H1 (cell line): ENCODE data around the gene CEP70. TPM values are rescaled to one million over a fixed set of nuclear protein-coding genes. Genes with fewer than 3 reads are reported as not detected.
"Not testable (repeated sequence)": the region's sequence is repeated elsewhere in the genome, so short reads cannot be mapped to it uniquely, and the experiment has no call there.

ENCODE experiments used
- CTCF ChIA-PET: fragments of 300-600 bp; sonication (Branson Sonifier 250); formaldehyde crosslinking; loops from one replicate; lab custom pipeline; 2021; ENCODE audit not compliant: partially characterized antibody; lab: Charles Lee
- POLR2A ChIA-PET: fragments of 300-600 bp; sonication (Branson Sonifier 250); formaldehyde crosslinking; loops from one replicate; lab custom pipeline; 2021; ENCODE audit warnings: inconsistent platforms; ENCODE audit not compliant: partially characterized antibody; lab: Charles Lee
- DNase-seq, 2 experiments: peaks; one replicate each; pipeline versions ENCODE4 v3.0.0 to v3.0.0-alpha.2; 2010 to 2022; ENCODE audit warnings: low spot score in 2 of 2, low read depth in 1 of 2, mixed read lengths in 1 of 2
- FAIRE-seq: peaks from 2 replicates; lab custom pipeline; 2011; peaks lifted over from hg19 to GRCh38; lab: Jason Lieb, UNC
- H2AFZ ChIP-seq: 2 replicates; pipeline ENCODE4 v1.8.1; 2012; ENCODE audit warnings: low read length, inconsistent platforms
- H2AK5ac ChIP-seq: 2 replicates; pipeline ENCODE4 v1.6.1; 2013; ENCODE audit warnings: low read depth, low read length
- H2BK120ac ChIP-seq: replicated peaks from 2 replicates; pipeline ENCODE3; 2013; ENCODE audit warnings: low read depth, low read length, inconsistent platforms
- H2BK12ac ChIP-seq: 2 replicates; pipeline ENCODE4 v1.6.1; 2013; ENCODE audit warnings: low read depth, low read length
- H2BK15ac ChIP-seq: 2 replicates; pipeline ENCODE4 v1.6.1; 2013; ENCODE audit warnings: low read length
- H2BK20ac ChIP-seq: 2 replicates; pipeline ENCODE4 v1.6.1; 2013; ENCODE audit warnings: low read length
- H2BK5ac ChIP-seq: 2 replicates; pipeline ENCODE4 v1.6.1; 2013; ENCODE audit warnings: low read depth, low read length
- H3K14ac ChIP-seq: 2 replicates; pipeline ENCODE4 v1.6.1; 2013; ENCODE audit warnings: inconsistent platforms; ENCODE audit not compliant: insufficient read length
- H3K18ac ChIP-seq: 2 replicates; pipeline ENCODE4 v1.6.1; 2013; ENCODE audit warnings: low read length; ENCODE audit errors: extremely low read depth
- H3K23ac ChIP-seq: 2 replicates; pipeline ENCODE4 v1.6.1; 2013; ENCODE audit warnings: inconsistent platforms; ENCODE audit not compliant: insufficient read length
- H3K23me2 ChIP-seq: 2 replicates; pipeline ENCODE4 v1.6.1; 2013; ENCODE audit warnings: low read depth, low read length
- H3K27ac ChIP-seq: 2 replicates; pipeline ENCODE4 v1.6.1; 2011; ENCODE audit warnings: low read depth, low read length, inconsistent platforms
- H3K27me3 ChIP-seq, 4 experiments: replicated peaks in 1 of 4; 1 replicate in 1 of 4; 2 replicates in 3 of 4; pipeline versions ENCODE4 v1.6.1 to v1.8.1; 2011 to 2013; ENCODE audit warnings: low read length in 3 of 4, mild to moderate bottlenecking in 3 of 4, inconsistent platforms in 2 of 4, mixed read lengths in 2 of 4, moderate library complexity in 1 of 4; ENCODE audit not compliant: control insufficient read depth in 3 of 4, insufficient read depth in 3 of 4; ENCODE audit errors: extremely low read depth in 1 of 4
- H3K36me3 ChIP-seq, 4 experiments: 2 replicates each; pipeline versions ENCODE4 v1.6.1 to v1.8.1; 2011 to 2013; ENCODE audit warnings: mild to moderate bottlenecking in 4 of 4, low read length in 3 of 4, moderate library complexity in 2 of 4, control low read depth in 1 of 4, inconsistent platforms in 1 of 4; ENCODE audit not compliant: insufficient read depth in 4 of 4, control insufficient read depth in 2 of 4
- H3K4ac ChIP-seq: replicated peaks from 2 replicates; pipeline ENCODE3; 2013; ENCODE audit warnings: low read length, low read depth, mixed read lengths, inconsistent platforms; ENCODE audit not compliant: insufficient read length
- H3K4me1 ChIP-seq, 4 experiments: replicated peaks in 1 of 4; 1 replicate in 1 of 4; 2 replicates in 3 of 4; pipeline versions ENCODE4 v1.6.1 to v1.8.1; 2011 to 2013; ENCODE audit warnings: low read length in 3 of 4, inconsistent platforms in 2 of 4, mixed read lengths in 1 of 4; ENCODE audit not compliant: insufficient read depth in 4 of 4, control insufficient read depth in 3 of 4
- H3K4me2 ChIP-seq, 2 experiments: 2 replicates each; pipeline versions ENCODE4 v1.6.1 to v1.8.1; 2011 to 2013; ENCODE audit warnings: low read depth in 2 of 2, low read length in 2 of 2, control low read depth in 1 of 2, inconsistent platforms in 1 of 2, mild to moderate bottlenecking in 1 of 2; ENCODE audit not compliant: insufficient read depth in 1 of 2
- H3K4me3 ChIP-seq, 4 experiments: fragments of 200-600, 300-600 bp in 1 of 4; sonication (generic), shearing (Covaris generic), sonication (Bioruptor Twin) in 1 of 4; 2 replicates each; pipeline versions ENCODE4 v1.5.1 to v1.8.1; 2011 to 2016; ENCODE audit warnings: low read length in 4 of 4, low read depth in 3 of 4, control low read depth in 2 of 4, inconsistent platforms in 2 of 4, mild to moderate bottlenecking in 2 of 4, mixed read lengths in 1 of 4, moderate library complexity in 1 of 4; ENCODE audit not compliant: insufficient read depth in 2 of 4; ENCODE audit errors: extremely low read depth in 1 of 4
- H3K56ac ChIP-seq: replicated peaks from 2 replicates; pipeline ENCODE3; 2013; ENCODE audit warnings: low read depth, mild to moderate bottlenecking, mixed read lengths, low read length, inconsistent platforms; ENCODE audit not compliant: insufficient read length
- H3K79me1 ChIP-seq: 2 replicates; pipeline ENCODE4 v1.6.1; 2013; ENCODE audit warnings: low read depth, low read length, control low read depth
- H3K79me2 ChIP-seq, 2 experiments: 2 replicates each; pipeline versions ENCODE4 v1.6.1 to v1.8.1; 2012 to 2013; ENCODE audit warnings: low read length in 2 of 2, mild to moderate bottlenecking in 2 of 2, inconsistent platforms in 1 of 2; ENCODE audit not compliant: insufficient read depth in 2 of 2, control insufficient read depth in 1 of 2
- H3K9ac ChIP-seq, 4 experiments: replicated peaks in 1 of 4; 1 replicate in 1 of 4; 2 replicates in 3 of 4; pipeline versions ENCODE4 v1.6.1 to v1.8.1; 2011 to 2013; ENCODE audit warnings: low read depth in 3 of 4, low read length in 3 of 4, control low read depth in 2 of 4, mild to moderate bottlenecking in 2 of 4, moderate library complexity in 2 of 4, inconsistent platforms in 1 of 4; ENCODE audit errors: extremely low read depth in 1 of 4
- H3K9me3 ChIP-seq, 2 experiments: 2 replicates each; pipeline versions ENCODE4 v1.6.1 to v1.8.1; 2012 to 2013; ENCODE audit warnings: mild to moderate bottlenecking in 2 of 2, moderate library complexity in 2 of 2, control low read depth in 1 of 2, inconsistent platforms in 1 of 2, low read depth in 1 of 2, low read length in 1 of 2, mixed read lengths in 1 of 2; ENCODE audit not compliant: insufficient read depth in 2 of 2
- H4K20me1 ChIP-seq, 2 experiments: replicated peaks in 1 of 2; 2 replicates each; pipeline versions ENCODE3 to v1.8.1; 2011 to 2013; ENCODE audit warnings: inconsistent platforms in 2 of 2, low read length in 2 of 2, mild to moderate bottlenecking in 1 of 2; ENCODE audit not compliant: insufficient read depth in 2 of 2, control insufficient read depth in 1 of 2
- H4K5ac ChIP-seq: 2 replicates; pipeline ENCODE4 v1.6.1; 2013; ENCODE audit warnings: low read length, low read depth, mixed read lengths, inconsistent platforms; ENCODE audit not compliant: insufficient read length
- H4K8ac ChIP-seq: 2 replicates; pipeline ENCODE4 v1.8.0; 2013; ENCODE audit warnings: mild to moderate bottlenecking, moderate library complexity, low read length, inconsistent platforms; ENCODE audit not compliant: insufficient read depth; ENCODE audit errors: extremely low read depth
- H4K91ac ChIP-seq: replicated peaks from 2 replicates; pipeline ENCODE3; 2013; ENCODE audit warnings: low read length, mixed read lengths, inconsistent platforms; ENCODE audit not compliant: insufficient read length
- WGBS, 2 experiments: shearing (Covaris generic) in 1 of 2; methylation state at CpG; one replicate each; pipeline versions ENCODE4 v1.1.6 to v1.1.7; 2013 to 2015; ENCODE audit warnings: low lambda C conversion rate in 2 of 2, mixed read lengths in 2 of 2, inconsistent platforms in 1 of 2, low coverage in 1 of 2, missing lambda C conversion rate in 1 of 2; ENCODE audit not compliant: insufficient replicate concordance in 2 of 2, insufficient coverage in 1 of 2, insufficient read length in 1 of 2; ENCODE audit errors: extremely low coverage in 1 of 2, missing lambda C conversion rate in 1 of 2; 5-methylcytosine and 5-hydroxymethylcytosine counted together
- polyA plus RNA-seq, 7 experiments: library from polyadenylated mRNA; depleted of rRNA in 3 of 7; stranded (reverse) in 5 of 7; unstranded in 2 of 7; fragments of >200 nt in 5 of 7; fragments of 200-250 nt in 2 of 7; gene quantifications; 1 replicate in 5 of 7; 2 replicates in 1 of 7; 4 replicates in 1 of 7; pipeline versions ENCODE4 v1.2.1 to v1.2.3, GENCODE V29; 2011 to 2013; ENCODE audit warnings: missing spikeins in 2 of 7, mixed read lengths in 2 of 7
- total RNA-seq: library from RNA; stranded (reverse); fragmentation: NEBNext Ultra II Directional; extraction: Animal tissue kit (Norgen Biotek cat#: 25700); gene quantifications from 2 replicates; pipeline ENCODE4 v1.2.1, GENCODE V29; 2021

Gene CEP70
- total and polyA plus RNA-seq, 2 of the 8 experiments (the other 6 are each of a cell fraction or from before 2014, with no cell fraction given) = 3.9 to 26.2 TPM

GRCh38 chr3:138601661-138602060 lies 7.6 kb upstream of the CEP70 start:
- H3K56ac ChIP-seq, H3K18ac ChIP-seq, H2AFZ ChIP-seq, DNase-seq, H2AK5ac ChIP-seq, FAIRE-seq, H3K27me3 ChIP-seq, H2BK12ac ChIP-seq, H3K27ac ChIP-seq, H3K23ac ChIP-seq, H4K20me1 ChIP-seq, H2BK120ac ChIP-seq, CTCF ChIA-PET, H2BK15ac ChIP-seq, H3K14ac ChIP-seq, H3K4me1 ChIP-seq, H3K4me2 ChIP-seq, H3K79me1 ChIP-seq, H3K23me2 ChIP-seq, H4K5ac ChIP-seq, H2BK20ac ChIP-seq, POLR2A ChIA-PET, H3K79me2 ChIP-seq, H3K36me3 ChIP-seq, H4K91ac ChIP-seq, H3K4ac ChIP-seq, H4K8ac ChIP-seq, H3K4me3 ChIP-seq, H2BK5ac ChIP-seq, H3K9ac ChIP-seq: not testable (repeated sequence)
- WGBS, 2 experiments = 94% methylated on average over 2 of the region's 2 CpGs; no CpG with 5 or more reads in 1 of the 2 experiments
- H3K9me3 ChIP-seq = peaks cover 7 to 16% of the 10 kb centered on the region in 2 experiments; a peak in 3 of 4 replicates
